Measurements from ENCODE around the gene TMCC2. TPM values are rescaled to one million over a fixed set of nuclear protein-coding genes. Genes with fewer than 3 reads are reported as not detected.

The TMCC2 gene
- total and polyA plus RNA-seq, 2 donors (not counting 1 experiment from before 2014, with no cell fraction given), result 2.0 to 4.0 TPM

DNA sequence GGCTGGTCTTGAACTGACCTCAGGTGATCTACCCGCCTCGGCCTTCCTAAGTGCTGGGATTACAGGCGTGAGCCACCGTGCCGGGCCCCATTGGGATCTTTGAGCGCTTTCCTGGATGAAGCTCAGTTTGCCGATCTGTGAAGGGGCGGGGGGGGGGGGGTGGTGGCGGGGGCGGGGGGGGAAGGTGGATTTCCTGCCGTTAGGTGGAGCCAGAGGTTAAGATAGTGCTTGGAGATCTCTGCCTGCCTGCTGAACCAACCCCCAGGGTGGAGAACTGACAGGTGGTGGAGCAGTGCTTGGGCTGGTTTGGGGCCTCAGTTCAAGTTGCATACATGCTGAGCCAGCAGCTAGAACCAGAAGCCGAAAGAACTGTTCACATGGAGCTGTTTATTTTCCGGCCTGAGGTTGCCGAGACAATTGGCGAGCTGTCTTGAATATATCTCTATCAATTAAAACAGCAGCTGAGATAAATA lies 1.7 kb downstream of the TMCC2 start:
- Histone ChIP-seq H3K27me3 (replicated peaks in 1 of 4; ENCODE audit: control extremely low read depth in 1 of 4, control insufficient read depth in 3 of 4, insufficient read depth in 4 of 4, low read length in 3 of 4) (peaks cover 0 to 14% (median 2%) of the 10 kb centered on the region in 4 experiments), H3K4me1 (ENCODE audit: control insufficient read depth in 2 of 2, insufficient read depth in 2 of 2, low read length in 2 of 2) (peaks cover 17 to 33% of the 10 kb centered on the region in 2 donors), H3K79me2 (ENCODE audit: control insufficient read depth, insufficient read depth, low read length) (no peaks in the 10 kb centered on the region), H3K36me3 (replicated peaks in 1 of 2; ENCODE audit: control extremely low read depth in 1 of 2, control insufficient read depth in 1 of 2, extremely low read depth in 1 of 2, insufficient read depth in 2 of 2, low read length in 1 of 2) (no peaks in the 10 kb centered on the region), H4K20me1 (ENCODE audit: control insufficient read depth, insufficient read depth, low read length, poor library complexity, severe bottlenecking) (no peaks in the 10 kb centered on the region), H3K9ac (ENCODE audit: low read length) (peak overlapping the region; percentile 68), H3K4me2 (replicated peaks; ENCODE audit: low read depth, low read length, poor library complexity, severe bottlenecking) (peak overlapping the region; percentile 91), H2AFZ (ENCODE audit: insufficient read depth, low read depth, low read length, poor library complexity, severe bottlenecking) (peak overlapping the region; percentile 81), H3K9me3 (ENCODE audit: control extremely low read depth in 1 of 3, control insufficient read depth in 2 of 3, insufficient read depth in 1 of 3, low read length in 2 of 3) (no peaks in the 10 kb centered on the region), H3K4me3 (ENCODE audit: control extremely low read depth in 1 of 5, extremely low read depth in 1 of 5, insufficient read depth in 1 of 5, low read depth in 2 of 5, low read length in 4 of 5) (peak overlapping the region in 4 of 5 experiments; percentile 39 to 73 (median 62)), H3K27ac (ENCODE audit: low read length in 2 of 2) (no peak overlapping the region)
- ChIA-PET POLR2A (interaction anchor here (0.6 to 1.3 kb wide), 10 partner anchors 18 to 1576 kb away, joined by 3 to 8 read pairs (median 3); partner anchors contain the start of gene DSTYK), CTCF (interaction anchor here (0.6 to 4.5 kb wide), 23 partner anchors 11 to 293 kb away, joined by 3 to 135 read pairs (median 4); partner anchors contain the start of genes NUAK2 and RBBP5)
- no peak for TF ChIP-seq EZH2 (IDR thresholded peaks at IDR 0.05; ENCODE audit: borderline replicate concordance, insufficient read depth, low read depth, low read length, poor library complexity, severe bottlenecking)
- TF ChIP-seq, protein P1, sequence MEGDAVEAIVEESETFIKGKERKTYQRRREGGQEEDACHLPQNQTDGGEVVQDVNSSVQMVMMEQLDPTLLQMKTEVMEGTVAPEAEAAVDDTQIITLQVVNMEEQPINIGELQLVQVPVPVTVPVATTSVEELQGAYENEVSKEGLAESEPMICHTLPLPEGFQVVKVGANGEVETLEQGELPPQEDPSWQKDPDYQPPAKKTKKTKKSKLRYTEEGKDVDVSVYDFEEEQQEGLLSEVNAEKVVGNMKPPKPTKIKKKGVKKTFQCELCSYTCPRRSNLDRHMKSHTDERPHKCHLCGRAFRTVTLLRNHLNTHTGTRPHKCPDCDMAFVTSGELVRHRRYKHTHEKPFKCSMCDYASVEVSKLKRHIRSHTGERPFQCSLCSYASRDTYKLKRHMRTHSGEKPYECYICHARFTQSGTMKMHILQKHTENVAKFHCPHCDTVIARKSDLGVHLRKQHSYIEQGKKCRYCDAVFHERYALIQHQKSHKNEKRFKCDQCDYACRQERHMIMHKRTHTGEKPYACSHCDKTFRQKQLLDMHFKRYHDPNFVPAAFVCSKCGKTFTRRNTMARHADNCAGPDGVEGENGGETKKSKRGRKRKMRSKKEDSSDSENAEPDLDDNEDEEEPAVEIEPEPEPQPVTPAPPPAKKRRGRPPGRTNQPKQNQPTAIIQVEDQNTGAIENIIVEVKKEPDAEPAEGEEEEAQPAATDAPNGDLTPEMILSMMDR (IDR thresholded peaks at IDR 0.05), result peak; percentile 22
- DNase-seq (peak; percentile 78), ATAC-seq (ENCODE audit: low read depth) (peak; percentile 74)
- H3K4me3 Mint-ChIP-seq, result peak overlapping the region; percentile 97
- intact Hi-C loops (cut with micrococcal nuclease), result loop anchor here (1.0 to 5.0 kb wide), 2 partner anchors 27 to 93 kb away; partner anchors contain the start of gene NUAK2
- 6% methylated on average over 5 of the region's 15 CpGs for WGBS (ENCODE audit: insufficient coverage)
- peaks cover 17% of the 10 kb centered on the region for H3K27me3 Mint-ChIP-seq
- H3K4me1 Mint-ChIP-seq, result peaks cover 35% of the 10 kb centered on the region
- no peaks in the 10 kb centered on the region for H3K9me3 Mint-ChIP-seq (ENCODE audit: insufficient read depth)
- peak overlapping the region; percentile 59 for H3K27ac Mint-ChIP-seq
